Measurements from ENCODE around the gene ZNF555.
A peak's percentile ranks its signal among the peaks of the same experiment; 100 is the strongest.
"Not testable (repeated sequence)": the region's sequence is repeated elsewhere in the genome, so short reads cannot be mapped to it uniquely, and the experiment has no call there.

ZNF555 gene

DNA sequence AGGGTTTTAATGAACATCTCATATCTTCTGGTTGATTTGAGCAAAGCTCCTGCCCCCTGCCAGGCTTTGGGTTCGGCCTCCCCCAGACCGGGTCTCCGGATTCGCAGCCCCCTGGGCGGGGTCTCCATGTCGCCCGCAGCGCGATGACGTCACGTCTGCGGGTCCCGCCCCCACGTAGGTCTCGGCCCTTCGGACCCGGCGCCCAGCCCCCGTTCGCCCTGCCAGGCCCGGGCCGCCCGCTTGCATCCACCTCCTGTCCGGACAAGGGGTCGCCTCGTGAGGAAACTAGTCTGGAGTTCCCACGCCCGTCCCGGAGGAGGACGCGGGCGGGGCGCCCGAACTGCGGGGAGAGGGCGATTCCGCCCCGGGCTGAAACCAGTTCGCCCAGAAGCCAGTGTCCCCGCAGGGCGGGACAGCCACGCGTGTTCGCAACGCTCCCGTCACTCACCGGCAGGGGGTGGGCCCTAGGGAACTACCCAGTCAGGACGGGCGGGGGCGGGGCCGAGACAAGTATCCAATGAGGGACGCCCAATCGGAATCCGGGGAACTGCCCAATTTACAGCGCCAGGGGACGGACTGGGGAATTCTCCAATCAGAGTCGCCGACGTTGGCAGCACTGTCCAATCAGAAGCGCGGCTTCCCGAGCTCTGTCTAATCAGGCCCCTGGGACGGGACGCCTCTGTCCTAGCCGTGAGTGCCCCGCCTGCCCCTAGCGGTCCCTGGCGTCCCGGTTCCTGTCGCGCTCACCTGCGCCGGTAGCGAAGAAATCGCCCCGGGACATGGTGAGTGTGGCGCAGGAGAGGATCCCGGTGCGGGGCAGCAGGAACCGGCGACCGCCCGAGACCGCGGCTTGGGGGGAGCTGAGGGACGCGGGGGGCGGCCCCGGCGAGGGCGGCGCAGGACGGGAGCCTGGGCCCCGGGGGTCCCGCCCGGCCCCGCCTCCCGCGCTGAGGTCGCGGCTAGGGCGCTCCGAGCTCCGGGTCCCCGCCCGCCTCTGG, at the start of gene ZNF555:
Gene ZNF555, plus strand, starts transcription at position 682 of the 998 bp plus-strand sequence. Its CDS starts 98 bp downstream, at position 780.
- Mint-ChIP-seq H3K4me3 (peak within 1 kb of the TSS; percentile 76), H3K36me3 (ENCODE audit: low read depth) (peaks cover 12% of the 10 kb centered on the region), H3K9me3 (peaks cover 37% of the 10 kb centered on the region), H3K4me1 (ENCODE audit: low read depth) (no peaks in the 10 kb centered on the region), H3K27me3 (ENCODE audit: low read depth) (peaks cover 15% of the 10 kb centered on the region), H3K27ac (peak within 1 kb of the TSS; percentile 15)

DNA sequence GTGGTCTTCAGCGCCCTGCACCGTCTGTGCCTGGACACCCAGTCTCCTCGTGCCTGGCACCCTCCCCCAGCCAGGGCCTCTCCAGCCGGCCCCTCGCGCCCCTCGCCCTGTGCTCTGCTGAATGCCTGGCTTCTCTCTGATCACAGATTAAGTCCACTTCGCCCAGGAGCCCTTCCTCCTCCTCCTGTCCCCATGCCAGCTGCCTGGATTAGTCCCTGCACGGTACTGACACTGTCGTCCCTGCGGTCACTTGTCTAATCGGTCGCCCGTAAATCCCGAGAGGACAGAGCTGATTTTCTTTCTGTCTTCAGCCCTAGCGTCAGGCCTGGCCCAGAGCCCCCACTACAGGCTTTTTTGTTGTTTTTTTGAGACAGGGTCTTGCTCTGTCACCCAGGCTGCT, 49.4 kb upstream of the ZNF555 start:
- Mint-ChIP-seq H3K27ac (no peak overlapping the region), H3K4me1 (ENCODE audit: low read depth) (peaks cover 7% of the 10 kb centered on the region), H3K27me3 (ENCODE audit: low read depth) (no peaks in the 10 kb centered on the region), H3K4me3 (no peak overlapping the region), H3K36me3 (ENCODE audit: low read depth) (peaks cover 22% of the 10 kb centered on the region), H3K9me3 (no peaks in the 10 kb centered on the region)

DNA sequence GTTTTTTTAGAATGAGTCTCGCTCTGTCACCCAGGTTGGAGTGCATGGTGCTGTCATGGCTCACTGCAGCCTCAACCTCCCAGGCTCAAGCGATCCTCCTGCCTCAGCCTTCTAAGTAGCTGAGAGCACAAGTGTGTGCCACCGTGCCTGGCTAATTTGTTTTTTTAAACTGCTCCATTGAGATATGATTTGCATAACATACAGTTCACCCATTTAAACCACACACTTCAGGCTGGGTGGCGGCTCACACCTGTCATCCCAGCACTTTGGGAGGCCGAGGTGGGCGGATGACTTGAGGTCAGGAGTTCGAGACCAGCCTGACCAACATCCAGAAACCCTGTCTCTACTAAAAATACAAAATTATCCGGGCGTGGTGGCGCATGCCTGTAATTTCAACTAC, 48.6 kb upstream of the ZNF555 start:
- H3K9me3 Mint-ChIP-seq; H3K4me3 Mint-ChIP-seq; H3K4me1 Mint-ChIP-seq (ENCODE audit: low read depth); H3K27me3 Mint-ChIP-seq (ENCODE audit: low read depth); H3K27ac Mint-ChIP-seq: not testable (repeated sequence)
- peaks cover 17% of the 10 kb centered on the region for H3K36me3 Mint-ChIP-seq (ENCODE audit: low read depth)

DNA sequence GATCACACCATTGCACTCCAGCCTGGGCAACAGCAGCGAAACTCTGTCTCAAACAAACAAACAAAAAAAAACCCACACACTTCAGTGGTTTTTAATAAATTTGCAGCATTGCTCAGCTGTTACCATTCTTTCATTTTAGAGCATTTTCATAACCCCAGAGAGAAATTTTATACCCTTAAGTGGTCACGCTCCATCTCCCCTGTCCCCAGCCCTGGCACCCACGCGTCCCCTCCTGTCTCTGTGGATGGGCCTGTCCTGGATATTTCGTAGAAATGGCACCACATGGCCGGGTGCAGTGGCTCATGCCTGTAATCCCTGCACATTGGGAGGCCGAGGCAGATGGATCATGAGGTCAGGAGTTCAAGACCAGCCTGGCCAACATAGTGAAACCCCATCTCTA, 48.1 kb upstream of the ZNF555 start:
- H3K27me3 Mint-ChIP-seq (ENCODE audit: low read depth) = no peaks in the 10 kb centered on the region
- no peaks in the 10 kb centered on the region for H3K9me3 Mint-ChIP-seq
- peaks cover 2% of the 10 kb centered on the region for H3K4me1 Mint-ChIP-seq (ENCODE audit: low read depth)
- peaks cover 17% of the 10 kb centered on the region for H3K36me3 Mint-ChIP-seq (ENCODE audit: low read depth)
- H3K27ac Mint-ChIP-seq = no peak overlapping the region
- H3K4me3 Mint-ChIP-seq = no peak overlapping the region

DNA sequence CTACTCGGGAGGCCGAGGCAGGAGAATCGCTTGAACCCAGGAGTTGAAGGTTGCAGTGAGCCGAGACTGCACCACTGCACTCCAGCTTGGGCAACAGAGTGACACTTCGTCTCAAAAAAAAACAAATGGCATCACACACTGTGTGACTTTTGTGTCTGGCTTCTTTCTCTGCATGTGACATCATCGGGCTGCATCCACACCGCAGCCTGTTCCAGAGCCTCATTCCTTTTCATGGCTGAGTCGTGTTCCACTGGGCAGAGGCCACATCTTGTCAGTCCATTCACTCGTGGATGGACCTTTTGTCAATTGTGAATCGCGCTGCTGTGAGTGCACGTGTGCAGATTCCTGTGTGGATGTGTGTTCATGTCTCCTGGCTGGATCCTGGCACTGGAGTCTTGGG, 47.7 kb upstream of the ZNF555 start:
- no peak overlapping the region for H3K27ac Mint-ChIP-seq
- H3K36me3 Mint-ChIP-seq (ENCODE audit: low read depth) = peaks cover 17% of the 10 kb centered on the region
- H3K9me3 Mint-ChIP-seq = no peaks in the 10 kb centered on the region
- no peaks in the 10 kb centered on the region for H3K27me3 Mint-ChIP-seq (ENCODE audit: low read depth)
- H3K4me1 Mint-ChIP-seq (ENCODE audit: low read depth) = peaks cover 2% of the 10 kb centered on the region
- H3K4me3 Mint-ChIP-seq = no peak overlapping the region

DNA sequence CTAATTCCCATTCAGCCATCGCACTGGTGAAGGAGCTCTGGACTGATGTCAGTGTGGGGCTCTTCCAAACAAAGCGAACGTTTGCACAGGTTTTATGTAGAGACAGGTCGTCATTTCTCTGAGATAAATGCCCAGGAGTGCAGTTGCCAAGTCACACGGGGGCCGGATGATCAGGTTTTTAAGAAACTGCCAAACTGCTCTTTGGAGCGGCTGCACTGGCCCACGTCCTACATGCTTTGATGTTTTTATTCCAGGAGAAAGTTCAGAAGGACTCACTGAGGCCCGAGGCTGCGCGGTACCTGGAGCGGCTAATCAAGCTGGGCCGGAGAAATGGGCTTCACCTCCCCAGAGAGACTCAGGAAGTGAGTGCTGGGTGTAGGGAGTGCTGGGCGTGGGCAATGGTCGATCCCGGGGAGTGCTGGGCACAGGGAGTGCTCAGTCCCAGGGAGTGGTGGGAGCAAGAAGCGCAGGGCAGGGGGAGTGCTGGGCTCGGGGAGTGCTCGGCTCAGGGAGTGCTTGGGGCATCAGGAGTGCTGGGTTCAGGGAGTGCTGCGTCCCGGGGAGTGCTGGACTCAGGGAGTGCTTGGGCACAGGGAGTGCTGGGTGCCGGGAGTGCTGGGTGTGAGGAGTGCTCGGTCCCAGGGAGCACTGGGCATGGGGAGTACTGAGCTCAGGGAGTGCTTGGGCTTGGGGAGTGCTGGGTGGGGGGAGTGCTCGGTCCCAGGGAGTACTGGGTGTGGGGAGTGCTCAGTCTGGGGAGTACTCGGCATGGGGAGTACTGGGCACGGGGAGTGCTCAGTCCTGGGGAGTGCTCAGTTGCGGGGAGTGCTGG, 45.2 kb upstream of the ZNF555 start:
- no peak overlapping the region for H3K27ac Mint-ChIP-seq
- H3K9me3 Mint-ChIP-seq = no peaks in the 10 kb centered on the region
- H3K27me3 Mint-ChIP-seq (ENCODE audit: low read depth) = no peaks in the 10 kb centered on the region
- no peaks in the 10 kb centered on the region for H3K4me1 Mint-ChIP-seq (ENCODE audit: low read depth)
- no peak overlapping the region for H3K4me3 Mint-ChIP-seq
- peaks cover 17% of the 10 kb centered on the region for H3K36me3 Mint-ChIP-seq (ENCODE audit: low read depth)

DNA sequence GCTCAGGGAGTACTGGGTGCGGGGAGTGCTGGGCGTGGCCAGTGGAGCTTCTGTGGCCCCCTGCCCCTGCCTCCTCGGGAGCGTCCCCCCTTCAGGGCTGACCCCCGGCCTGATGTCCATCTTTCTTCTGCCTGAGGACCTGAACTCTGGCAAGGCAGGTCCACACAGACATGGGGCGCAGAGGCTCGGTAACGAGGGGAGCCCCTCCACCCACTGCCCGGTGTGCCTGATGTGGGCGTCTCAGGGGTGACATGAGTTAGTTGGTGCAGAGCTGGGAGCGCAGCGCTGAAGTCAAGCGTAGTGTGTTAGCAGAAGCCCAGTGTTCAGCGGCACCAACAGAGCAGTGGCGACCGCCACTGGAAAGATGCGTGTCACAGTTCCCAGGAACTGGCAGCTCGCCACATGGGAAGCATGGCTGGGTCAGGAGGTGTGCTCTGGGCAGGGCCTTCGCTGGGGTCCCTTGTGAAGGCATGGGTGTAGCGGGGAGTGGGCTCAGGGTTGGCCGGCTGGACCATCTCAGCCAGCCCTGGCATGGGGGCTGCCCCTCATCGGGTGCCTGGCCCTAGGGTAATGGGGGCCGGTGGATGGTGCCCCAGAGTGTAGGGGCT, 44.5 kb upstream of the ZNF555 start:
- Mint-ChIP-seq H3K27ac (no peak overlapping the region), H3K36me3 (ENCODE audit: low read depth) (peaks cover 17% of the 10 kb centered on the region), H3K4me3 (no peak overlapping the region), H3K4me1 (ENCODE audit: low read depth) (no peaks in the 10 kb centered on the region), H3K9me3 (no peaks in the 10 kb centered on the region), H3K27me3 (ENCODE audit: low read depth) (no peaks in the 10 kb centered on the region)

DNA sequence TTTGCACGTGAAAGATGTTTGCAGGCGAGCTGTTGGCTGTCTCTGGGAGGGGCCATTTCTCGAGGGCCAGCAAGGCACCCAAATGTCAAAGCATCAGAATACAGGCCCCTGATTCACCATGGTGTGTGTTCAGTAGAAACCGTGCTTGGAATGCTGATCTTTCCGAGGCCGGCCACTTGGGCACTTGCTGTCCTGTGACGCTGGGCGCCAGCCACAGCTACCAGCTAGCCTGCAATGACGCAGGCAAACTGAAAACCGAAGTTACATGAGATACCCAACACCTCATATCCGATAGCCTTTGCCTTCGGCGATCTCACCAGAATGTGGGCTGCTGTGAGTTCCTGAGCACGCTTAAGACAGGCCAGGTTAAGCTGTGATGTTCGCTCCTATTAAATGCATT, 44.0 kb upstream of the ZNF555 start:
- no peak overlapping the region for H3K27ac Mint-ChIP-seq
- no peaks in the 10 kb centered on the region for H3K27me3 Mint-ChIP-seq (ENCODE audit: low read depth)
- no peak overlapping the region for H3K4me3 Mint-ChIP-seq
- no peaks in the 10 kb centered on the region for H3K4me1 Mint-ChIP-seq (ENCODE audit: low read depth)
- no peaks in the 10 kb centered on the region for H3K9me3 Mint-ChIP-seq
- H3K36me3 Mint-ChIP-seq (ENCODE audit: low read depth) = peaks cover 17% of the 10 kb centered on the region

DNA sequence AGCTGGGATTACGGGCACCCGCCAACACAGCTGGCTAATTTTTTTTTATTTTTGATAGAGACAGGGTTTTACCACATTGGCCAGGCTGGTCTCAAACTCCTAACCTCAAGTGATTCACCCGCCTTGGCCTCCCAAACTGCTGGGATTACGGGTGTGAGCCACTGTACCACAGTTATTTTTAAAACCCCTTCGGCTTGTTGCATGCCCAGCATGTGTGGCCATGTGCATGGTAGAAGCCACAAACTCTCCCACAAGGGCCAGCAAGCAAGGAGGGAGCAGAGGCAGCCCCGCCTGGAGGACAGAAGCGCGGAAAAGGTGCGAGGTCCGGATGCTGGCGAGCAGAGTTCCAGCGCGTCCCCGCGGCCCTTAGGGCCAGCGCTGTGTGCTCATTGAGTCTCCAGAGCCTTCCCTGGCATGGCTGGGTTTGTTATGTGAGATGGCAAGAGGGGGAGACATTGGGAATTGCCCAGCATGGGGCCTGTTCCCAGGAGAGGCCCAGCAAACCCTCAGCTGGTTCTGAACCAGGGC, 43.1 kb upstream of the ZNF555 start:
- H3K9me3 Mint-ChIP-seq = no peaks in the 10 kb centered on the region

DNA sequence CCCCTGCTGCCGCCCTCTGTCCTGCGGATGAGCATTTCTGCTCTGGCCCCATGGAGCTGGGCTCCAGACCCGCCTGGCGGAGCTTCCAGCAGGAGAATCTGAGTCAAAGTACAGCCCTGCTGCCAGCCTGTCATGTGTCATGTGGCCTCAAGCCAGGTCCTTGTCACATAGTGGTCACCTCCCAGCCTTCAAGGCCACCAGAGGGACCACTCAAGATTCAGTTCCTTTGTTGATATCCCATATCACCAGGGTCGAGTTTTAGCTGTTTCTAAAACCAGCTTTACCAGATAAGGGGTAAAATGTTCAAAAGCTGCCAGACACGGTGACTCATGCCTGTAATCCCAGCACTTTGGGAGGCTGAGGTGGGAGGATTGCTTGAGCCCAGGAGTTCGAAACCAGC, 42.5 kb upstream of the ZNF555 start:
- Mint-ChIP-seq H3K4me1 (ENCODE audit: low read depth) (no peaks in the 10 kb centered on the region), H3K27me3 (ENCODE audit: low read depth) (no peaks in the 10 kb centered on the region), H3K9me3 (no peaks in the 10 kb centered on the region), H3K36me3 (ENCODE audit: low read depth) (peaks cover 12% of the 10 kb centered on the region), H3K4me3 (no peak overlapping the region), H3K27ac (no peak overlapping the region)

More for the DNA sequence above, 43.1 kb upstream of the ZNF555 start:
- Mint-ChIP-seq H3K4me1 (ENCODE audit: low read depth) (no peaks in the 10 kb centered on the region), H3K27ac (no peak overlapping the region), H3K36me3 (ENCODE audit: low read depth) (peaks cover 14% of the 10 kb centered on the region), H3K4me3 (no peak overlapping the region), H3K27me3 (ENCODE audit: low read depth) (no peaks in the 10 kb centered on the region)

DNA sequence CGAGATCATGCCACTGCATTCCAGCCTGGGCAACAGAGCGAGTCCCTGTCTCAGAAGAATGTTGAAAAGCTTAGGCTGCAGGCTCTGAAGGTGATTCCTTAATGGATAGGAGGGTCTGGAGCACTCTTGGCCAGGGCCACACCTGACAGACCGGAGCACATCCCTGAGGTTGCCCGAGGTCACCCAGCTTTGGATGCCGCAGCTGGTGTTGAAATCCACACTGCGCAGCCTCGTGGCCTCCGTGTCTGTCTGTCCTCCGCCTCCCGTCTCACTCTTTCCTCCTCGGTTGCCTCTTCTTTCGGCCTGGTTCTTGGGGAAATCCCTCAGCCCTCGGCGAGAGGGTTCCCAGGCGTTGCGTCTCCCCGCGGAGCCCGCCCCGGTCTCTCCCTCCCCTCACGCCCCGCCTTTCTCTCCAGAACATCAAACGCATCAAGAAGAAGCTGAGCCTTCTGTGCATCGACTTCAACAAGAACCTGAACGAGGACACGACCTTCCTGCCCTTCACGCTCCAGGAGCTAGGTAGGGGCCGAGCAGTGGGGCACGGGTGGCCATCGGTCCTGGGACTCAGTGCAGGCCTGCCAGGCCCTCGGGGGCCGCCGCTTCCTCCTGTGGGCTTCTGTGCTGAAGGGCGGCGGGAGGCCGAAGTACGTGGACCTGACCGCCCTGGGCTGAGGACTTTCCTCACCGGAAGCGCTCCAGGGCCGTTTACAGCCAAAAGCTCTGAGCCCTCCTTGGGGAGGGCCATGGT, 41.8 kb upstream of the ZNF555 start:
- H3K27me3 Mint-ChIP-seq (ENCODE audit: low read depth) = no peaks in the 10 kb centered on the region
- H3K4me3 Mint-ChIP-seq = no peak overlapping the region
- H3K4me1 Mint-ChIP-seq (ENCODE audit: low read depth) = no peaks in the 10 kb centered on the region
- H3K27ac Mint-ChIP-seq = no peak overlapping the region
- H3K9me3 Mint-ChIP-seq = no peaks in the 10 kb centered on the region
- H3K36me3 Mint-ChIP-seq (ENCODE audit: low read depth) = peaks cover 11% of the 10 kb centered on the region

DNA sequence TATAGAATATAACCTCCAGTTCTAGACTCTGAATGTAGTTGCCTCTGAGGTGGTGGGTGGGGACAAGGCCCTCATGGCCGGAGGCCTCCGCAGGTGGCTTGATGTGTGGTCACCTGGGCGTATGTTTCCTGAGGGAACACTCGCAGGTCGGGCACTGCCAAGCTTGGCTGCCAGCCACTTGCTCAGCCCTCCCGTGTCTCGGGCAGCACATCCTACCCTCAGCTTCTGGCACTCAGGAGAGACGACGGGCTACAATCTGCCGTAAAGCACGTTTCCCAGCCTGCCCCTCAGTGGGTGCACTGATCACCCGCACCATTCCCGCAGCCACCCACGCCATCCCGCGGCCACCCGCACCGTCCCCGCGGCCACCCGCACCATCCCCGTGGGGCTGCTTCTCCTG, 40.8 kb upstream of the ZNF555 start:
- Mint-ChIP-seq H3K4me3 (no peak overlapping the region), H3K27ac (no peak overlapping the region), H3K9me3 (no peaks in the 10 kb centered on the region), H3K4me1 (ENCODE audit: low read depth) (no peaks in the 10 kb centered on the region), H3K27me3 (ENCODE audit: low read depth) (no peaks in the 10 kb centered on the region), H3K36me3 (ENCODE audit: low read depth) (peaks cover 11% of the 10 kb centered on the region)

DNA sequence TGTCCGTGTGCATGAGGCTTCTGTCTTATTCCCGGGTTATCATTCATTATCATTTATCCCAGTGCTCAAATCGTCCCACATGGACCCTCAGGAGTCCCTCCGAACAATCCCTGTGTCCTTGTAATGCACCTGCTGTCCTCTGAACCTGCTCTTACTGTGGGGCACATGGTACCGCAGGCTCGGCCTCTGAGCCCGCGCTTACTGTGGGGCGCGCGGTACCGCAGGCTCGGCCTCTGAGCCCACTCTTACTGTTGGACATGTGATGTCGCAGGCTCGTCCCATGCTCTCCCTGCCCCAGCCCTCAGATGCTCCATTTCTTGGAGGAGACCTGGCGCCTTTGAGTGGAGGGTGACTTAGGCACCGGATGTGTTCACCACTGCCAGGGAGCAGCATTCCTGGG, 38.4 kb upstream of the ZNF555 start:
- H3K4me3 Mint-ChIP-seq = no peak overlapping the region
- H3K27me3 Mint-ChIP-seq (ENCODE audit: low read depth) = no peaks in the 10 kb centered on the region
- no peak overlapping the region for H3K27ac Mint-ChIP-seq
- no peaks in the 10 kb centered on the region for H3K9me3 Mint-ChIP-seq
- peaks cover 6% of the 10 kb centered on the region for H3K36me3 Mint-ChIP-seq (ENCODE audit: low read depth)
- no peaks in the 10 kb centered on the region for H3K4me1 Mint-ChIP-seq (ENCODE audit: low read depth)
